HepG2 (cell line): Measurements from ENCODE around the gene SLCO4A1. TPM values are rescaled to one million over a fixed set of nuclear protein-coding genes. Genes with fewer than 3 reads are reported as not detected.
A peak's percentile ranks its signal among the peaks of the same experiment; 100 is the strongest.

Experiments
- ATAC-seq: fragments of 200-7000 bp; cut with Tn5 transposase; 3 replicates; pipeline ENCODE4 v1.9.1; 2020; ENCODE audit warnings: mild to moderate bottlenecking, moderate library complexity
- BruUV-seq: library from RNA; stranded (reverse); fragments of 400-500 nt; replicated peaks from 2 replicates; lab custom pipeline; 2021; lab: Mats Ljungman, UMichigan
- CTCF ChIA-PET: fragments of 300-600 bp; formaldehyde crosslinking; extraction: SDS; loops from one replicate; lab custom pipeline; 2021; ENCODE audit warnings: low total read pairs, inconsistent platforms, low intra/inter-chr PET ratio; lab: Yijun Ruan, JAX
- POLR2A ChIA-PET: fragments of 350-600 bp; sonication (Branson Sonifier 250); formaldehyde crosslinking; loops from one replicate; lab custom pipeline; 2020; ENCODE audit warnings: antibody characterized with exemption, inconsistent platforms; lab: Yijun Ruan, JAX
- DNase-seq: peaks from one replicate; pipeline ENCODE4 v3.0.0-alpha.2; 2015; ENCODE audit warnings: low spot score
- FAIRE-seq: peaks from 3 replicates; lab custom pipeline; 2011; peaks lifted over from hg19 to GRCh38; lab: Jason Lieb, UNC
- H2AFZ ChIP-seq: one replicate; pipeline ENCODE4 v1.6.1; 2011; ENCODE audit warnings: low read length, inconsistent platforms
- H3K27ac ChIP-seq: fragments of 300-600 bp; 3 replicates; pipeline ENCODE4 v1.8.0; 2011; ENCODE audit warnings: mixed run types, mild to moderate bottlenecking, mixed read lengths, low read length, inconsistent platforms; ENCODE audit not compliant: insufficient read depth; ENCODE audit errors: extremely low read length
- H3K27me3 ChIP-seq, 2 experiments: fragments of 200-600 bp in 1 of 2; 2 replicates in 1 of 2; 3 replicates in 1 of 2; pipeline versions ENCODE4 v1.6.0 to v1.8.0; 2011; ENCODE audit warnings: low read length in 2 of 2, mild to moderate bottlenecking in 2 of 2, moderate library complexity in 2 of 2, inconsistent platforms in 1 of 2; ENCODE audit not compliant: insufficient read depth in 2 of 2, control insufficient read depth in 1 of 2
- H3K36me3 ChIP-seq, 2 experiments: fragments of 200-600 bp in 1 of 2; replicated peaks in 1 of 2; 2 replicates in 1 of 2; 3 replicates in 1 of 2; pipeline versions ENCODE4 v1.5.1 to v1.8.0; 2011; ENCODE audit warnings: low read length in 2 of 2, inconsistent platforms in 1 of 2; ENCODE audit not compliant: insufficient read depth in 2 of 2, control insufficient read depth in 1 of 2
- H3K4me1 ChIP-seq: 2 replicates; pipeline ENCODE4 v1.5.1; 2012; ENCODE audit warnings: low read length, inconsistent platforms; ENCODE audit not compliant: insufficient read depth
- H3K4me2 ChIP-seq: 2 replicates; pipeline ENCODE4 v1.6.0; 2011; ENCODE audit warnings: low read depth, low read length, inconsistent platforms
- H3K4me3 ChIP-seq, 3 experiments: fragments of 200-600 bp in 1 of 3; sonication (generic), shearing (Covaris generic) in 1 of 3; replicated peaks in 1 of 3; 2 replicates each; pipeline ENCODE4 v1.5.1; 2011 to 2016; ENCODE audit warnings: low read length in 3 of 3, inconsistent platforms in 2 of 3, low read depth in 2 of 3, mild to moderate bottlenecking in 2 of 3, control low read depth in 1 of 3, mixed read lengths in 1 of 3; ENCODE audit not compliant: insufficient read depth in 1 of 3
- H3K79me2 ChIP-seq: one replicate; pipeline ENCODE4 v1.6.1; 2011; ENCODE audit warnings: low read length, inconsistent platforms; ENCODE audit not compliant: insufficient read depth
- H3K9ac ChIP-seq: 2 replicates; pipeline ENCODE4 v1.6.0; 2011; ENCODE audit warnings: mild to moderate bottlenecking, low read depth, low read length, inconsistent platforms; ENCODE audit not compliant: insufficient read depth
- H3K9me3 ChIP-seq: 2 replicates; pipeline ENCODE4 v1.5.1; 2012; ENCODE audit warnings: mild to moderate bottlenecking, low read length
- H4K20me1 ChIP-seq: 2 replicates; pipeline ENCODE4 v1.6.0; 2011; ENCODE audit warnings: inconsistent platforms, mild to moderate bottlenecking, low read length, moderate library complexity; ENCODE audit not compliant: insufficient read depth
- ATF1 ChIP-seq: IDR thresholded peaks from 2 replicates; pipeline ENCODE4 v1.6.1; 2016; ENCODE audit warnings: mild to moderate bottlenecking, control low read depth
- ATF3 ChIP-seq: sonication (generic); formaldehyde crosslinking; IDR thresholded peaks from 2 replicates; pipeline ENCODE4 v1.4.0; 2020; ENCODE audit warnings: missing genetic modification reagents
- ATF7 ChIP-seq, 2 experiments: fragments of 450-650 bp in 1 of 2; sonication (generic) in 1 of 2; formaldehyde crosslinking in 1 of 2; IDR thresholded peaks; 2 replicates each; pipeline versions ENCODE4 v1.4.0 to v1.6.1; 2016 to 2020; ENCODE audit warnings: antibody characterized with exemption in 1 of 2, mild to moderate bottlenecking in 1 of 2, missing genetic modification reagents in 1 of 2
- CEBPG ChIP-seq: IDR thresholded peaks from 2 replicates; pipeline ENCODE4 v1.6.1; 2016
- HMG20A ChIP-seq: IDR thresholded peaks from 2 replicates; pipeline ENCODE4 v1.6.1; 2016; ENCODE audit warnings: borderline replicate concordance
- KDM3A ChIP-seq: IDR thresholded peaks from 2 replicates; pipeline ENCODE4 v1.6.1; 2018; ENCODE audit warnings: low read depth, missing compliant biosample characterization
- KLF12 ChIP-seq: sonication (generic); formaldehyde crosslinking; IDR thresholded peaks from 2 replicates; pipeline ENCODE4 v1.4.0; 2020; ENCODE audit warnings: missing genetic modification reagents, borderline replicate concordance
- MLLT10 ChIP-seq: sonication (generic); formaldehyde crosslinking; IDR thresholded peaks from 2 replicates; pipeline ENCODE4 v1.4.0; 2020; ENCODE audit warnings: missing genetic modification reagents
- NPAS2 ChIP-seq: sonication (generic); formaldehyde crosslinking; IDR thresholded peaks from 2 replicates; pipeline ENCODE4 v1.8.0; 2022; ENCODE audit warnings: mild to moderate bottlenecking, missing genetic modification reagents, borderline replicate concordance
- PAWR ChIP-seq: sonication (generic); formaldehyde crosslinking; IDR thresholded peaks from 2 replicates; pipeline ENCODE4 v1.4.0; 2020; ENCODE audit warnings: missing genetic modification reagents, mild to moderate bottlenecking, borderline replicate concordance
- SIN3A ChIP-seq: IDR thresholded peaks from 2 replicates; pipeline ENCODE4 v1.6.1; 2011; ENCODE audit warnings: low read depth, mild to moderate bottlenecking, control low read depth, low read length, borderline replicate concordance
- U2AF1 ChIP-seq: fragments of 200-400 bp; formaldehyde crosslinking; optimal IDR thresholded peaks from 2 replicates; pipeline ENCODE3; 2017; ENCODE audit warnings: mild to moderate bottlenecking, low read depth, low read length
- ZBTB1 ChIP-seq: sonication (generic); formaldehyde crosslinking; IDR thresholded peaks from 2 replicates; pipeline ENCODE4 v1.4.0; 2020; ENCODE audit warnings: missing genetic modification reagents, borderline replicate concordance
- ZNF121 ChIP-seq: sonication (generic); formaldehyde crosslinking; IDR thresholded peaks from 2 replicates; pipeline ENCODE4 v1.5.0; 2020; ENCODE audit warnings: mild to moderate bottlenecking, missing genetic modification reagents
- ZNF20 ChIP-seq: sonication (generic); formaldehyde crosslinking; IDR thresholded peaks from 2 replicates; pipeline ENCODE4 v1.4.0; 2020; ENCODE audit warnings: mild to moderate bottlenecking, moderate library complexity, missing genetic modification reagents
- ZNF543 ChIP-seq: sonication (generic); formaldehyde crosslinking; IDR thresholded peaks from 2 replicates; pipeline ENCODE4 v1.4.0; 2020; ENCODE audit warnings: mild to moderate bottlenecking, missing genetic modification reagents
- ZNF615 ChIP-seq: sonication (generic); formaldehyde crosslinking; IDR thresholded peaks from 2 replicates; pipeline ENCODE4 v1.5.0; 2020; ENCODE audit warnings: mild to moderate bottlenecking, missing genetic modification reagents, borderline replicate concordance
- ZNF670 ChIP-seq: sonication (generic); formaldehyde crosslinking; IDR thresholded peaks from 2 replicates; pipeline ENCODE4 v1.8.0; 2022; ENCODE audit warnings: mild to moderate bottlenecking, missing genetic modification reagents, borderline replicate concordance
- ZNF761 ChIP-seq: sonication (generic); formaldehyde crosslinking; conservative IDR thresholded peaks from 2 replicates; pipeline ENCODE4 v1.4.0; 2020; ENCODE audit warnings: mild to moderate bottlenecking, missing genetic modification reagents
- WGBS: methylation state at CpG from one replicate; pipeline ENCODE4 v1.1.6; 2017; ENCODE audit warnings: low lambda C conversion rate; 5-methylcytosine and 5-hydroxymethylcytosine counted together
- in situ Hi-C: cut with HindIII; loops from 2 replicates; pipeline ENCODE4 v1.10.0; 2017; ENCODE audit warnings: low pct_unique_long_range_greater_than_20kb; ENCODE audit not compliant: extremely low pct_ligation_motif_present
- intact Hi-C: fragments of 100-400 bp; cut with micrococcal nuclease; formaldehyde crosslinking; loops from one replicate; pipeline ENCODE4 v1.10.0; 2022; ENCODE audit not compliant: unreplicated experiment
- polyA plus RNA-seq, 8 experiments: library from polyadenylated mRNA; depleted of rRNA in 3 of 8; stranded (reverse) in 7 of 8; unstranded in 1 of 8; fragments of >200 nt; fragmentation: Illumina TruSeq in 4 of 8; extraction: Trizol in 4 of 8; gene quantifications; 2 replicates each; pipeline versions ENCODE4 v1.2.1 to v1.2.3, GENCODE V29; 2011 to 2016; ENCODE audit warnings: low read depth in 4 of 8, missing spikeins in 1 of 8, mixed read lengths in 1 of 8; ENCODE audit not compliant: insufficient read depth in 1 of 8
- total RNA-seq, 5 experiments: library from RNA; depleted of rRNA; stranded (reverse); fragments of >200 nt; fragmentation: Illumina TruSeq; extraction: Trizol; gene quantifications; 2 replicates each; pipeline ENCODE4 v1.2.3, GENCODE V29; 2016; ENCODE audit warnings: low read depth in 1 of 5
- TF ChIP-seq, protein P1 (sequence below): sonication (generic); formaldehyde crosslinking; IDR thresholded peaks from 2 replicates; pipeline ENCODE4 v1.9.0; 2022; ENCODE audit warnings: low read depth, missing genetic modification reagents
- TF ChIP-seq, protein P2 (sequence below): sonication (generic); formaldehyde crosslinking; IDR thresholded peaks from 2 replicates; pipeline ENCODE4 v1.4.0; 2020; ENCODE audit warnings: missing genetic modification reagents
- TF ChIP-seq, protein P3 (sequence below): sonication (generic); formaldehyde crosslinking; IDR thresholded peaks from 2 replicates; pipeline ENCODE4 v1.8.0; 2022; ENCODE audit warnings: mild to moderate bottlenecking, missing genetic modification reagents, moderate library complexity

The SLCO4A1 gene
- total and polyA plus RNA-seq, 2 of the 13 experiments (the other 11 are each of a cell fraction or from before 2014, with no cell fraction given) = 55.5 to 112 TPM

GRCh38 chr20:62671765-62672164, 29.5 kb downstream of the SLCO4A1 start:
- WGBS = 68% methylated on average over 15 of the region's 15 CpGs
- in situ Hi-C loops = no loop called here
- TF ChIP-seq KDM3A (CRISPR knock-in tag) (no peak), NPAS2 (no peak), ZNF543 (CRISPR knock-in tag) (no peak), ZNF20 (CRISPR knock-in tag) (no peak), ZNF121 (CRISPR knock-in tag) (no peak), U2AF1 (no peak), ATF1 (CRISPR knock-in tag) (no peak), ZBTB1 (no peak), KLF12 (CRISPR knock-in tag) (no peak), ATF7 (IDR thresholded peaks at IDR 0.05) (peak; percentile 19; the same call in 1 of the 2 replicates), ATF7 (CRISPR knock-in tag; IDR thresholded peaks at IDR 0.05) (no peak), SIN3A (no peak), ATF3 (CRISPR knock-in tag) (0 out of 2 replicates have a peak, but pooled peaks have one; percentile 42), PAWR (CRISPR knock-in tag) (no peak), ZNF615 (CRISPR knock-in tag) (no peak), HMG20A (CRISPR knock-in tag) (no peak), MLLT10 (CRISPR knock-in tag) (no peak), ZNF670 (no peak), CEBPG (CRISPR knock-in tag) (peak; percentile 81), ZNF761 (CRISPR knock-in tag) (no peak)
- TF ChIP-seq, protein P1, sequence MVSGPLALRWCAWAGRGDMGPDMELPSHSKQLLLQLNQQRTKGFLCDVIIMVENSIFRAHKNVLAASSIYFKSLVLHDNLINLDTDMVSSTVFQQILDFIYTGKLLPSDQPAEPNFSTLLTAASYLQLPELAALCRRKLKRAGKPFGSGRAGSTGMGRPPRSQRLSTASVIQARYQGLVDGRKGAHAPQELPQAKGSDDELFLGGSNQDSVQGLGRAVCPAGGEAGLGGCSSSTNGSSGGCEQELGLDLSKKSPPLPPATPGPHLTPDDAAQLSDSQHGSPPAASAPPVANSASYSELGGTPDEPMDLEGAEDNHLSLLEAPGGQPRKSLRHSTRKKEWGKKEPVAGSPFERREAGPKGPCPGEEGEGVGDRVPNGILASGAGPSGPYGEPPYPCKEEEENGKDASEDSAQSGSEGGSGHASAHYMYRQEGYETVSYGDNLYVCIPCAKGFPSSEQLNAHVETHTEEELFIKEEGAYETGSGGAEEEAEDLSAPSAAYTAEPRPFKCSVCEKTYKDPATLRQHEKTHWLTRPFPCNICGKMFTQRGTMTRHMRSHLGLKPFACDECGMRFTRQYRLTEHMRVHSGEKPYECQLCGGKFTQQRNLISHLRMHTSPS (CRISPR knock-in tag) = no peak
- TF ChIP-seq, protein P2, sequence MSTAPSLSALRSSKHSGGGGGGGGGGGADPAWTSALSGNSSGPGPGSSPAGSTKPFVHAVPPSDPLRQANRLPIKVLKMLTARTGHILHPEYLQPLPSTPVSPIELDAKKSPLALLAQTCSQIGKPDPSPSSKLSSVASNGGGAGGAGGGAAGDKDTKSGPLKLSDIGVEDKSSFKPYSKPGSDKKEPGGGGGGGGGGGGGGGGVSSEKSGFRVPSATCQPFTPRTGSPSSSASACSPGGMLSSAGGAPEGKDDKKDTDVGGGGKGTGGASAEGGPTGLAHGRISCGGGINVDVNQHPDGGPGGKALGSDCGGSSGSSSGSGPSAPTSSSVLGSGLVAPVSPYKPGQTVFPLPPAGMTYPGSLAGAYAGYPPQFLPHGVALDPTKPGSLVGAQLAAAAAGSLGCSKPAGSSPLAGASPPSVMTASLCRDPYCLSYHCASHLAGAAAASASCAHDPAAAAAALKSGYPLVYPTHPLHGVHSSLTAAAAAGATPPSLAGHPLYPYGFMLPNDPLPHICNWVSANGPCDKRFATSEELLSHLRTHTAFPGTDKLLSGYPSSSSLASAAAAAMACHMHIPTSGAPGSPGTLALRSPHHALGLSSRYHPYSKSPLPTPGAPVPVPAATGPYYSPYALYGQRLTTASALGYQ (CRISPR knock-in tag) = no peak
- TF ChIP-seq, protein P3, sequence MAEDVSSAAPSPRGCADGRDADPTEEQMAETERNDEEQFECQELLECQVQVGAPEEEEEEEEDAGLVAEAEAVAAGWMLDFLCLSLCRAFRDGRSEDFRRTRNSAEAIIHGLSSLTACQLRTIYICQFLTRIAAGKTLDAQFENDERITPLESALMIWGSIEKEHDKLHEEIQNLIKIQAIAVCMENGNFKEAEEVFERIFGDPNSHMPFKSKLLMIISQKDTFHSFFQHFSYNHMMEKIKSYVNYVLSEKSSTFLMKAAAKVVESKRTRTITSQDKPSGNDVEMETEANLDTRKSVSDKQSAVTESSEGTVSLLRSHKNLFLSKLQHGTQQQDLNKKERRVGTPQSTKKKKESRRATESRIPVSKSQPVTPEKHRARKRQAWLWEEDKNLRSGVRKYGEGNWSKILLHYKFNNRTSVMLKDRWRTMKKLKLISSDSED (CRISPR knock-in tag) = no peak

More at GRCh38 chr20:62671765-62672164, 29.5 kb downstream of the SLCO4A1 start:
- H3K36me3 ChIP-seq = peaks cover 1 to 20% of the 10 kb centered on the region in 2 experiments; a peak in 2 of 5 replicates
- H3K79me2 ChIP-seq = no peaks in the 10 kb centered on the region
- FAIRE-seq (no peak), DNase-seq (no peak), ATAC-seq (no peak)
- H3K9ac ChIP-seq = no peak overlapping the region
- no peaks in the 10 kb centered on the region for H3K9me3 ChIP-seq
- no peaks in the 10 kb centered on the region for H4K20me1 ChIP-seq
- no peak overlapping the region for H3K4me2 ChIP-seq
- no peak overlapping the region for H3K4me3 ChIP-seq
- H2AFZ ChIP-seq = no peak overlapping the region
- intact Hi-C loops = no loop called here
- POLR2A ChIA-PET = no interaction called here
- no TSS peak for BruUV-seq
- H3K27me3 ChIP-seq = peaks cover 4 to 21% of the 10 kb centered on the region in 2 experiments; a peak in 4 of 5 replicates
- CTCF ChIA-PET = interaction anchor here (1.9 kb wide), 1 partner anchor 120 kb away, joined by 8 read pairs; no protein-coding TSS in a partner anchor
- H3K27ac ChIP-seq = no peak overlapping the region
- peaks cover 28% of the 10 kb centered on the region for H3K4me1 ChIP-seq
